Tibial artery (tissue), 4 donors: ENCODE measurements around the gene NOC4L.

Experiments
- DNase-seq, 2 donors: peaks; one replicate each; pipeline ENCODE4 v3.0.0-alpha.2; 2019
- H3K27ac ChIP-seq, 2 donors: fragments of 200-600 bp; sonication (generic) in 1 of 2; 1 replicate in 1 of 2; 2 replicates in 1 of 2; pipeline ENCODE4 v1.5.1; 2018 to 2019; ENCODE audit warnings: mild to moderate bottlenecking in 1 of 2
- H3K27me3 ChIP-seq, 2 donors: fragments of 200-600 bp; sonication (generic) in 1 of 2; one replicate each; pipeline versions ENCODE4 v1.5.1 to v1.6.0; 2016 to 2019
- H3K36me3 ChIP-seq, 3 donors: fragments of 200-600 bp; sonication (generic) in 2 of 3; one replicate each; pipeline ENCODE4 v1.5.1; 2016 to 2019; ENCODE audit warnings: mild to moderate bottlenecking in 2 of 3
- H3K4me1 ChIP-seq, 4 donors: fragments of 200-600 bp; sonication (generic) in 2 of 4; 1 replicate in 3 of 4; 2 replicates in 1 of 4; pipeline ENCODE4 v1.5.1; 2016 to 2019
- H3K4me3 ChIP-seq, 2 donors: fragments of 200-600 bp; sonication (generic) in 1 of 2; 1 replicate in 1 of 2; 2 replicates in 1 of 2; pipeline ENCODE4 v1.5.1; 2018 to 2019; ENCODE audit warnings: mild to moderate bottlenecking in 2 of 2
- H3K9me3 ChIP-seq, 3 donors: fragments of 200-600 bp; sonication (generic) in 1 of 3; one replicate each; pipeline ENCODE4 v1.5.1; 2016 to 2019
- CTCF ChIP-seq, 2 experiments: fragments of 200-600 bp in 1 of 2; fragments of 450-650 bp in 1 of 2; IDR thresholded peaks; one replicate each; pipeline ENCODE4 v1.5.1; 2017 to 2019; ENCODE audit warnings: antibody characterized with exemption in 2 of 2, mild to moderate bottlenecking in 1 of 2, moderate library complexity in 1 of 2
- intact Hi-C: fragments of 100-400 bp; cut with DNase I; formaldehyde crosslinking; loops from one replicate; pipeline ENCODE4 v1.15.0; 2023; ENCODE audit warnings: low total_unique reads

NOC4L gene

GRCh38 chr12:132180648-132181546, 36.6 kb downstream of the NOC4L start:
- H3K27me3 ChIP-seq: peaks cover 0 to 55% of the 10 kb centered on the region in 2 donors
- H3K36me3 ChIP-seq: no peaks in the 10 kb centered on the region
- H3K27ac ChIP-seq: no peak overlapping the region
- peaks cover 0 to 27% (median 18%) of the 10 kb centered on the region in 3 donors for H3K9me3 ChIP-seq
- DNase-seq: no peak
- H3K4me1 ChIP-seq: no peaks in the 10 kb centered on the region
- TF ChIP-seq CTCF (IDR thresholded peaks at IDR 0.05): no peak
- intact Hi-C loops: no loop called here
- H3K4me3 ChIP-seq: no peak overlapping the region

GRCh38 chr12:132181570-132182200, 37.4 kb downstream of the NOC4L start:
- Histone ChIP-seq H3K4me3 (no peak overlapping the region), H3K36me3 (no peaks in the 10 kb centered on the region), H3K27me3 (peaks cover 0 to 48% of the 10 kb centered on the region in 2 donors), H3K4me1 (no peaks in the 10 kb centered on the region), H3K9me3 (peaks cover 0 to 35% (median 24%) of the 10 kb centered on the region in 3 donors), H3K27ac (no peak overlapping the region)
- TF ChIP-seq CTCF (IDR thresholded peaks at IDR 0.05): no peak
- intact Hi-C loops: no loop called here
- DNase-seq: no peak

GRCh38 chr12:132182206-132182710, 38.0 kb downstream of the NOC4L start:
- Histone ChIP-seq H3K4me1 (no peaks in the 10 kb centered on the region), H3K36me3 (no peaks in the 10 kb centered on the region), H3K4me3 (no peak overlapping the region), H3K27me3 (peaks cover 0 to 42% of the 10 kb centered on the region in 2 donors), H3K9me3 (peaks cover 0 to 41% (median 25%) of the 10 kb centered on the region in 3 donors), H3K27ac (no peak overlapping the region)
- TF ChIP-seq CTCF (IDR thresholded peaks at IDR 0.05): no peak
- DNase-seq: no peak
- intact Hi-C loops: no loop called here

GRCh38 chr12:132182711-132183365, 38.6 kb downstream of the NOC4L start:
- Histone ChIP-seq H3K27me3 (peaks cover 0 to 40% of the 10 kb centered on the region in 2 donors), H3K4me1 (no peaks in the 10 kb centered on the region), H3K4me3 (no peak overlapping the region), H3K27ac (no peak overlapping the region), H3K9me3 (peaks cover 0 to 46% (median 25%) of the 10 kb centered on the region in 3 donors), H3K36me3 (no peaks in the 10 kb centered on the region)
- intact Hi-C loops: no loop called here
- no peak for DNase-seq
- no peak for TF ChIP-seq CTCF (IDR thresholded peaks at IDR 0.05)

- intact Hi-C loops: no loop called here
- no peak for DNase-seq
- Histone ChIP-seq H3K27ac (no peak overlapping the region), H3K4me3 (no peak overlapping the region), H3K27me3 (peaks cover 0 to 18% of the 10 kb centered on the region in 2 donors), H3K36me3 (no peaks in the 10 kb centered on the region), H3K4me1 (peaks cover 0 to 17% (median 14%) of the 10 kb centered on the region in 4 donors), H3K9me3 (peaks cover 0 to 53% (median 25%) of the 10 kb centered on the region in 3 donors)
- TF ChIP-seq CTCF (IDR thresholded peaks at IDR 0.05): no peak
These were observed 41.4 kb downstream of the NOC4L start for GRCh38 chr12:132185705-132186104.
